GM21381 (cell line): ENCODE data around the gene TTC36.
"Not testable (repeated sequence)": the region's sequence is repeated elsewhere in the genome, so short reads cannot be mapped to it uniquely, and the experiment has no call there.

Experiments
- ATAC-seq: cut with Tn5 transposase; IDR thresholded peaks from one replicate; pipeline ENCODE4 v1.9.1; 2021; ENCODE audit warnings: mild to moderate bottlenecking, moderate library complexity; ENCODE audit not compliant: unreplicated experiment

The TTC36 gene

DNA sequence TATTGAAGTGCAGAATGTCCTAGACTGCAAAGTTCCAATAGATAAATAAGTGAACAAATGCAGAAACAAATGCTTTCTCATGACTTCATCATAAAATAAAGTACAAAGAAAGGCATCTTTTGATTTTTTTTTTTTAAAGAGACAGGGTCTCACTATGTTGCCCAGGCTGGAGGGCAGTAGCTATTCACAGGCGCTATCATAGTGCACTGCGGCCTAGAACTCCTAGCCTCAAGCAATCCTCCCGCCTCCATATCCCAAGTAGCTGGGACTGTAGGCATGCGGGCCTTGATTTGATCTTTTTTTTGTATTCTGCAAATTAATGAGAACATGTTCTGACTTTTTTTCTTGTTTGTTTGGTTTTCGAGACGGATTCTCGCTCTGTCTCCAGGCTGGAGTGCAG is 47.4 kb downstream of the TTC36 start:
- ATAC-seq = no peak

DNA sequence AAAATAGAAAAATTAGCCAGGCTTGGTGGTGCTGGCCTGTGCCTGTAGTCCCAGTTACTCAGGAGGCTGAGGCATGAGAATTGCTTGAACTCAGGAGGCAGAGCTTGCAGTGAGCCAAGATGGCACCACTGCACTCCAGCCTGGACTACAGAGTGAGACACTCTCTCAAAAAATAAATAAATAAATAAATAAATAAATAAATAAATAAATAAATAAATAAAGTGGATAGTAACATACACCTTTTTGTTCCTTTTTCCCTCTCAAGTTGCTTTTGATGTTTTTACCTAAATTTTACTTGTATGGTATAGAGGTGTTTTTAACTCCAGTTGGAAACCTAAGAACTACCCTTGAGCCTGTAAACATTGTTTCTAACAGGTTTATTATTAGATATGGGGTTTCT is 50.7 kb downstream of the TTC36 start:
- not testable (repeated sequence) for ATAC-seq
